GM23248 (cell line): ENCODE data around the gene STX2. TPM values are rescaled to one million over a fixed set of nuclear protein-coding genes. Genes with fewer than 3 reads are reported as not detected.

Experiments
- DNase-seq: peaks from one replicate; pipeline ENCODE4 v3.0.0-alpha.2; 2015
- H2AFZ ChIP-seq: fragments of 200-600 bp; sonication (generic); 2 replicates; pipeline ENCODE4 v1.6.1; 2016; ENCODE audit warnings: antibody characterized with exemption
- H3F3A ChIP-seq: fragments of 200-600 bp; sonication (generic); 2 replicates; pipeline ENCODE4 v1.6.1; 2016; ENCODE audit warnings: mild to moderate bottlenecking, antibody characterized with exemption, mixed run types; ENCODE audit not compliant: insufficient read depth
- H3K27ac ChIP-seq: fragments of 200-600 bp; sonication (generic); 2 replicates; pipeline ENCODE4 v1.5.1; 2016; ENCODE audit warnings: mild to moderate bottlenecking
- H3K27me3 ChIP-seq: fragments of 200-600 bp; sonication (generic); replicated peaks from 2 replicates; pipeline ENCODE4 v1.6.1; 2016; ENCODE audit warnings: mild to moderate bottlenecking; ENCODE audit not compliant: insufficient read depth
- H3K36me3 ChIP-seq: fragments of 200-600 bp; sonication (generic); 2 replicates; pipeline ENCODE4 v1.6.1; 2016; ENCODE audit warnings: low read depth, mild to moderate bottlenecking
- H3K4me1 ChIP-seq: fragments of 200-600 bp; sonication (generic); 2 replicates; pipeline ENCODE4 v1.6.1; 2016; ENCODE audit warnings: mild to moderate bottlenecking; ENCODE audit not compliant: insufficient read depth
- H3K4me2 ChIP-seq: fragments of 200-600 bp; sonication (generic); one replicate; pipeline ENCODE4 v1.6.1; 2016; ENCODE audit warnings: mild to moderate bottlenecking; ENCODE audit not compliant: unreplicated experiment
- H3K4me3 ChIP-seq: fragments of 200-600 bp; sonication (generic); 2 replicates; pipeline ENCODE4 v1.5.1; 2016; ENCODE audit warnings: mild to moderate bottlenecking
- H3K79me2 ChIP-seq: fragments of 200-600 bp; sonication (generic); 2 replicates; pipeline ENCODE4 v1.6.1; 2016; ENCODE audit warnings: mild to moderate bottlenecking; ENCODE audit not compliant: insufficient read depth
- H3K9ac ChIP-seq: fragments of 200-600 bp; sonication (generic); 2 replicates; pipeline ENCODE4 v1.6.1; 2016; ENCODE audit warnings: mild to moderate bottlenecking
- H3K9me2 ChIP-seq: fragments of 200-600 bp; sonication (generic); 2 replicates; pipeline ENCODE4 v1.6.1; 2016; ENCODE audit warnings: mixed run types, mild to moderate bottlenecking, moderate library complexity; ENCODE audit not compliant: insufficient read depth
- H3K9me3 ChIP-seq: fragments of 200-600 bp; sonication (generic); one replicate; pipeline ENCODE4 v1.6.1; 2017; ENCODE audit warnings: low read depth
- H4K20me1 ChIP-seq: fragments of 200-600 bp; sonication (generic); 2 replicates; pipeline ENCODE4 v1.6.0; 2016; ENCODE audit not compliant: insufficient read depth
- EZH2 ChIP-seq: fragments of 200-600 bp; sonication (generic); IDR thresholded peaks from 2 replicates; pipeline ENCODE4 v1.6.1; 2018; ENCODE audit warnings: antibody characterized with exemption, mild to moderate bottlenecking; ENCODE audit not compliant: insufficient read depth, poor library complexity, severe bottlenecking
- EZH2phosphoT487 ChIP-seq: fragments of 200-600 bp; sonication (generic); IDR thresholded peaks from 2 replicates; pipeline ENCODE4 v1.6.1; 2018; ENCODE audit warnings: antibody characterized with exemption, moderate library complexity, mild to moderate bottlenecking, low read depth; ENCODE audit not compliant: insufficient read depth
- WGBS, 2 experiments: methylation state at CpG; one replicate each; pipeline ENCODE4 v1.1.6; 2015 to 2017; ENCODE audit warnings: low lambda C conversion rate in 2 of 2, low coverage in 1 of 2; ENCODE audit errors: missing lambda C conversion rate in 2 of 2; 5-methylcytosine and 5-hydroxymethylcytosine counted together
- in situ Hi-C: fragments of 300-500 bp; cut with MboI; formaldehyde crosslinking; loops from 2 replicates; pipeline ENCODE4 v1.15.0; 2020
- polyA plus RNA-seq: library from polyadenylated mRNA; unstranded; fragments of >200 nt; fragmentation: Nextera tagmentation; extraction: Ambion mirVana; gene quantifications from 2 replicates; pipeline ENCODE4 v1.2.1, GENCODE V29; 2016
- total RNA-seq: library from RNA; depleted of rRNA; stranded (reverse); fragments of >200 nt; shearing (Covaris generic); gene quantifications from 2 replicates; pipeline ENCODE4 v1.2.3, GENCODE V29; 2014

STX2 gene
- total and polyA plus RNA-seq, 2 experiments from 2014 or later, result 30.1 to 45.5 TPM

DNA sequence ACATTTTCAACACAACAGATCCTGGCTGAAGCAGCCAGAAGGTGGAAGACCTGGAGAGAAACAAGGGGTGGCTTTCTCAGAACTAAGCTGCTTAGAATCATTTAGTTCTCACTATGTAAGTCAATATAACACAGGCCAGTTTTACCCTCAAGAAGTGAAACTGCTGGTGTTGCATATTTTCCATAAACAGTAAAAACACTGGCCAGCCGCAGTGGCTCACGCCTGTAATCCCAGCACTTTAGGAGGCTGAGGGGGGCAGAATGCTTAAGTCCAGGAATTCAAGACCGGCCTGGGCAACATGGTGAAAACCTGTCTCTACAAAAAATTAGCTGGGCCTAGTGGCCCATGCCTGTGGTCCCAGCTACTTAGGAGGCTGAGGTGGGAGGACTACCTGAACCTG lies 11.6 kb downstream of the STX2 start:
- no peak overlapping the region for H3K4me2 ChIP-seq
- H3K27ac ChIP-seq, result peak overlapping the region; percentile 1; the same call in 1 of the 2 replicates
- WGBS, 2 experiments, result 47 to 55% methylated on average over 3 of the region's 3 CpGs
- no peaks in the 10 kb centered on the region for H3K27me3 ChIP-seq
- peaks cover 6% of the 10 kb centered on the region; the same call in 1 of the 2 replicates for H3K36me3 ChIP-seq
- H3K9ac ChIP-seq, result peak overlapping the region; percentile 1; the same call in 1 of the 2 replicates
- peaks cover 76% of the 10 kb centered on the region for H3K79me2 ChIP-seq
- no peaks in the 10 kb centered on the region for H3K9me2 ChIP-seq
- in situ Hi-C loops, result no loop called here
- H3K9me3 ChIP-seq, result no peaks in the 10 kb centered on the region
- H4K20me1 ChIP-seq, result no peaks in the 10 kb centered on the region
- DNase-seq, result peak; percentile 26
- TF ChIP-seq EZH2 (no peak), EZH2phosphoT487 (no peak)
- peaks cover 9% of the 10 kb centered on the region for H3K4me1 ChIP-seq
- H3F3A ChIP-seq, result no peaks in the 10 kb centered on the region; the same call in 1 of the 2 replicates
- no peak overlapping the region for H2AFZ ChIP-seq
- no peak overlapping the region for H3K4me3 ChIP-seq

DNA sequence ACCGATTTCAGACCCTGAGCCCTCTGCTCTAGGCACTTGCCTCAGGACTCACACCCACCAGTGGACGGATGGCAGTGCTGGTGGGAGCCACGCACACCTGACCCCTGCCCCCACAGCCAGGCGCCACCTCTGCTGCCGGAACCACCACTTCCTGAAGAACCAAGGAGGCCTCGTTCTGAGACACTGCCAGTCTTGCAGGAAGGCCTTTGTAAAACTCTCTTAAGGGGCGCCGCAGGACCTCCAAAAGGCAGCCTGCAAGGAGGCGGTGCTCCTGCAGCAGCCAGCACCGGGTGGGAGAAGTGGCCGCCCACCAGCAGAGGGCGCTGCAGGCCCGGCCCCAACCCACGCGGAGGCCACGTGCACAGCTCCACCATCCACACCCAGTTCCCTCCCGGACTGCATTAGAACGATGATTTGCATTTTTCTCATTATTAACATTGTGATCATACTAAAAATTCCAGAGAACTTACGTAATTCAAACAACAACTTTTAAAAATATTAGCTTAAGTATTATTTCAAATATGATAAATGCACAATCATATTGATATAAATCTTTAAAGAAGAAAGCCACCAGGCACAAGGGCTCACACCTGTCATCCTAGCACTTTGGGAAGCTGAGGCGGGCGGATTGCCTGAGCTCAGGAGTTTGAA lies 12.8 kb downstream of the STX2 start:
- WGBS, 2 experiments, result 67 to 71% methylated on average over 21 of the region's 21 CpGs
- Histone ChIP-seq H3K4me3 (no peak overlapping the region), H4K20me1 (no peaks in the 10 kb centered on the region), H3K79me2 (peaks cover 65% of the 10 kb centered on the region), H3K36me3 (peaks cover 7% of the 10 kb centered on the region; the same call in 1 of the 2 replicates), H3K9me3 (no peaks in the 10 kb centered on the region), H3K4me1 (peaks cover 7% of the 10 kb centered on the region), H3K9me2 (no peaks in the 10 kb centered on the region), H3F3A (no peaks in the 10 kb centered on the region; the same call in 1 of the 2 replicates), H3K27ac (0 out of 2 replicates have a peak overlapping the region, but pooled peaks have one; percentile 24), H3K27me3 (no peaks in the 10 kb centered on the region), H3K9ac (no peak overlapping the region), H3K4me2 (peak overlapping the region; percentile 1), H2AFZ (no peak overlapping the region)
- in situ Hi-C loops, result no loop called here
- DNase-seq, result peak; percentile 76
- TF ChIP-seq EZH2phosphoT487, result no peak
- TF ChIP-seq EZH2, result no peak

DNA sequence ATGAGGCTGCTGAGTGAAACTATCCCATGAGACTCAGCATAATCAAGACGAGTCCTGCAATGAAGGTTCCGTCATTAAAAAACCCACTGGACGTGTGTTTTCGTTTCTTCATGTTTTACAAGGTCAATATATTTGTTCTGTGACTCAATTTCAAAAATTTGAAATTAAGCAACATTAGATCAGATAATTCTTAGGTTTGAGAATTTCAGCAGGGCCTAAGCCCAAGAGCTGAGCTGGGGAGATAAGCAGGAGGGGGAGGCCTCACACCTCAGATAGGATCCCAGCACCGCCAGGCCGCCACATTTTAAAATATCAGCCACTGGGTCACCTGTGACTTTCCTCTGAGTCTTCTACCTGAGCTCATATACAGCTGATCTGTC lies 13.3 kb downstream of the STX2 start:
- no peak for TF ChIP-seq EZH2phosphoT487
- TF ChIP-seq EZH2, result no peak
- H3K4me3 ChIP-seq, result no peak overlapping the region
- H3K36me3 ChIP-seq, result peaks cover 7% of the 10 kb centered on the region; the same call in 1 of the 2 replicates
- WGBS, 2 experiments, result 96% methylated on average over 6 of the region's 6 CpGs
- in situ Hi-C loops, result no loop called here
- peaks cover 7% of the 10 kb centered on the region for H3K4me1 ChIP-seq
- no peaks in the 10 kb centered on the region for H3K9me3 ChIP-seq
- DNase-seq, result no peak
- no peaks in the 10 kb centered on the region for H3K9me2 ChIP-seq
- no peak overlapping the region for H2AFZ ChIP-seq
- no peak overlapping the region for H3K27ac ChIP-seq
- H3K4me2 ChIP-seq, result no peak overlapping the region
- H3K27me3 ChIP-seq, result no peaks in the 10 kb centered on the region
- H3F3A ChIP-seq, result no peaks in the 10 kb centered on the region; the same call in 1 of the 2 replicates
- H3K79me2 ChIP-seq, result peaks cover 59% of the 10 kb centered on the region
- H3K9ac ChIP-seq, result no peak overlapping the region
- H4K20me1 ChIP-seq, result no peaks in the 10 kb centered on the region

DNA sequence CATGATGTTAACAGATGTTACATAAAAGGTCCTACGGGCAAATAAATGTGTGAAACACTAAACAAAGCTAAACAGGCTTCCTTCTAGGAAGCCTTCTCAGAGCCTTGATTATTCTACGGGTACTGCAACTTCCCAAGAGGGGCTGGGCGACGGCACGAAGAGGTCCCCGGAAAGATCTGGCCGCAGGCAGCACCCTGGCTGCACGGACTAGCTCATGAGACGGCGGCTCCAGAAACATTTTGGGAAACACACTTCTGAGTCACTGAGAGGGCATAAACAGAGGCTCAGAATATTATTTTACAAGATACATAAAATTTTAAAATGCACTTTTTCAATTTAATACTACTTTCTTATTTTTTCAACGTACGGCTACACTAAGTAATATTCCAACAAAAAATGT lies 19.4 kb downstream of the STX2 start:
- Histone ChIP-seq H3F3A (no peaks in the 10 kb centered on the region), H2AFZ (no peak overlapping the region), H4K20me1 (no peaks in the 10 kb centered on the region), H3K27ac (no peak overlapping the region), H3K9ac (no peak overlapping the region), H3K79me2 (peaks cover 40% of the 10 kb centered on the region), H3K36me3 (peaks cover 10% of the 10 kb centered on the region), H3K27me3 (no peaks in the 10 kb centered on the region), H3K4me2 (no peak overlapping the region), H3K4me3 (no peak overlapping the region), H3K9me3 (no peaks in the 10 kb centered on the region), H3K4me1 (no peaks in the 10 kb centered on the region), H3K9me2 (no peaks in the 10 kb centered on the region)
- in situ Hi-C loops, result no loop called here
- TF ChIP-seq EZH2phosphoT487 (no peak), EZH2 (no peak)
- WGBS, 2 experiments, result 94 to 95% methylated on average over 12 of the region's 12 CpGs
- DNase-seq, result no peak
